ENCODE data around the gene ANKRD37.
"Not testable (repeated sequence)": the region's sequence is repeated elsewhere in the genome, so short reads cannot be mapped to it uniquely, and the experiment has no call there.

Gene ANKRD37, protein sequence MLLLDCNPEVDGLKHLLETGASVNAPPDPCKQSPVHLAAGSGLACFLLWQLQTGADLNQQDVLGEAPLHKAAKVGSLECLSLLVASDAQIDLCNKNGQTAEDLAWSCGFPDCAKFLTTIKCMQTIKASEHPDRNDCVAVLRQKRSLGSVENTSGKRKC

DNA sequence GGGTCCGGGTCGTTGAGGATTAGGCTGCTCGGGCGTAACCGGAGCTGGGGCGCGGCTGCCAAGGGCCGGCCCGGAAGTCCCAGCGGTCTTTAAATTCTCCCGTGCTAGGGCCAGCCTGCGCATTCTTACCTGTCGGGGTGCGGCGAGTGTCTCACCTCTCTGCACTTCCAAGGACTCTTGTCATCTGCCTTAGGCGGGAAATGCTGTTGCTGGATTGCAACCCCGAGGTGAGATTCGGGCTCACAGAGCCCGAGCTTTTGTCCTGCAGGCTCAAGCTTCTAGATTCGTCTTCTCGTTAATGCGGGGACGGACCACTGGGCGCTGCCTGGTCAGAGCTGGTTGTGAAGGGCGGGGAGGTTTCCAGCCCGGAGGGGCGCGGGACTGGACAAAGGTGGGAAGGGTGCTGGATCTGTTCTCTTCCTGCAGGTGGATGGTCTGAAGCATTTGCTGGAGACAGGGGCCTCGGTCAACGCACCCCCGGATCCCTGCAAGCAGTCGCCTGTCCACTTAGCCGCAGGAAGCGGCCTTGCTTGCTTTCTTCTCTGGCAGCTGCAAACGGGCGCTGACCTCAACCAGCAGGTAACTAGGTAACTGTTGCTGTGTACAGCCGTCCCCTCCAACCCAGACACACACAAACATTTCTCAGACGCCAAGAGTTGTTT, at the start of gene ANKRD37:
ANKRD37 (plus strand) TSS at position 118 of the 662 bp plus-strand sequence; CDS start at position 201, 83 bp downstream.
- no peak for DNase-seq

DNA sequence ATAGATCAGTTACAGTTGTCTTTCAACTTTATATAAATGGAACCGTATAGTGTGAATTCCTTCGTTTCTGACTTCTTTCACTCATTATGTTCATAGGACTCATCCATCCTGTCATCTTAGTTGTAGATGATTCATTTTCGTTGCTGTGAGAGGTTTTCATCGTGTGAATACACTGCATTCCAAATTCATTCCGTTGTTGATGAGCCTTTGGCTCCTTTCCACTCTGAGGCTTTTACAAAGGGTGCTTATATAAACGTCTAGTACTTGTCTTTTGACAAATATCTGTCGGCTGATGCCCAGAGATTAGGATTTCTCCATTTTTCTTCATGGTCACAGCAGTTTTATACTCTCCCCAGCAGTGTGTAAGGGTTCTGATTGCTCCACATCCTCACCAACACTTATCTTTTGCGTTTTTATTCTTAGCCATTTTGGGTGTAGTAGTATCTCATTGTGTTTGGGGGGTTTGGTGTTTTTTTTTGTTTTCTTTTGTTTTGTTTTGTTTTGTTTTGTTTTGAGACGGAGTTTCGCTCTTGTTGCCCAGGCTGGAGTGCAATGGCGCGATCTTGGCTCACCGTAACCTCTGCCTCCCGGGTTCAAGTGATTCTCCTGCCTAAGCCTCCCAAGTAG, 49.6 kb upstream of the ANKRD37 start:
- DNase-seq, result no peak

DNA sequence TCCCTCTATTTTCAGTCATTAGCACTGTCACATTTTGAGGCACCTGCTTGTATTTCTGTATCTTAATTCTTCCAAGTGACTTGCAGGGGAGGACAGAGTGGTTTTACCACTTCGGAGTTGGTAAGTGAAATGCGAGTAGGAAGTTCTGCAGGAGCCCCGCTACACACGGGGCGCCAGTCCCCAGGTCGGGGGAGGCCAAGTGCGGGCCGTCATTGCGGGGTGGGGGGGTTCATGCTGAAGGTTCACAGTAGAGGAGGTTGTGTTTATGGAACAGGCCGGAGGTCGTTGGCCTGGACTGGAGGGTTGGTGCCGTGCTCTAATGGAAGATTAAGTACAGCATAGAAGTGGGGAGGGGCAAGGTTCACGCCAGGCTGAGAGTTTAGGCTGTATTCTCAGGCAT, 45.0 kb upstream of the ANKRD37 start:
- DNase-seq, result no peak

DNA sequence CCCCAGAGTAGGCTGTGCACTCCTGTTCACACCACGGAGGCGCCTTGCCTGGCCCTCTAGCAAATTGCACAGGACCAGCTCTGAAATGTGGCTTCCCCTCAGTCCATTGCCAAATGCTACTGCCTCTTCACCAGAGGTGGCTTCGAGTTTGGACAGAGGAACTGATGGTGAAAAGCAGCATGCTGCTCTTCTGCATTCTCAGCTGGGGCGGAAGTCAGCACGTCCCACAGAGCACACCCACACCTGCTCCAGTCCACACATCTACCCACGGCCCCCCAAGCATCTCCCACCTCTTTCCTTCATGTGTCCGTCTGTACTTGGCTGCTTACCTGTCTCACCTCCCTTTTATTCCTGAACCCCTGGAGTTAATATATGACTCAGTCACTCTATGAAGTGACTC, 44.4 kb upstream of the ANKRD37 start:
- DNase-seq, result no peak

DNA sequence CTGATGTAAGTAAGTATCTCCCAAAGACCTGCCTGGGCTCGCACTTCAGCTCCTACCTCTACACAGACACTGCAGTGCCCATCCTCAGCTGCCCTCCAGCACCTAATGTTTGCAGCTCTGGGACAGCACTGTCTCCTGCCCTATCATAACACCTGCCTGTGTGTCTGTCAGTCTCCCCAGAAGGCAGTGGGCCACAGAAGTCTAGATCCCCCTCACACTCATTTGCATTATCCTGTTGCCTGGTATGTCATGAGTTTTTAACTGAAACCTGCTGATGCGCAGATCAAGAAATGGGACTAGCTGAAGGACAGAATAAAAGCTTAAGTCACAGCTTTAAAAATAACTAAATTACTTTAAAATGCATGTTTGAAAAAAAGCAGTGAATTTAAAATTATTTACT, 43.9 kb upstream of the ANKRD37 start:
- no peak for DNase-seq

DNA sequence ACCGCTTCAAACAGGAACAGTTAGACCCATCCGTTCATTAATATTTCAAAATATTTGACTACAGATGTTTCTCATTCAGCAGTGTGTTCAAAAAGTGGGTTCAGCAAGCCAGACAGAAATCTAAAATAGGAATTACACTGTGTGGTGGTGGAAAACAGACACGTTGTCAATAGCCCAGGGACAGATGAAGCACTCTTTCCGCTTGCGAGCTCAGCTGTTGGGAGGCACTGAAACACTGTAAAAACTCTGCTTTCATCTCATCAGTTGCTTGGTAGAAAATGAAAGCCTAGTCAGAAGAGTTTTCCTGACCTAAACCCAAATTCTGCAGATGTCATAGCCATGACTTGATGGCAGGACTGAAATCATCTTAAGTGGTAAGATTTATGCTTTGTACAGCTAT, 39.4 kb upstream of the ANKRD37 start:
- DNase-seq, result no peak

DNA sequence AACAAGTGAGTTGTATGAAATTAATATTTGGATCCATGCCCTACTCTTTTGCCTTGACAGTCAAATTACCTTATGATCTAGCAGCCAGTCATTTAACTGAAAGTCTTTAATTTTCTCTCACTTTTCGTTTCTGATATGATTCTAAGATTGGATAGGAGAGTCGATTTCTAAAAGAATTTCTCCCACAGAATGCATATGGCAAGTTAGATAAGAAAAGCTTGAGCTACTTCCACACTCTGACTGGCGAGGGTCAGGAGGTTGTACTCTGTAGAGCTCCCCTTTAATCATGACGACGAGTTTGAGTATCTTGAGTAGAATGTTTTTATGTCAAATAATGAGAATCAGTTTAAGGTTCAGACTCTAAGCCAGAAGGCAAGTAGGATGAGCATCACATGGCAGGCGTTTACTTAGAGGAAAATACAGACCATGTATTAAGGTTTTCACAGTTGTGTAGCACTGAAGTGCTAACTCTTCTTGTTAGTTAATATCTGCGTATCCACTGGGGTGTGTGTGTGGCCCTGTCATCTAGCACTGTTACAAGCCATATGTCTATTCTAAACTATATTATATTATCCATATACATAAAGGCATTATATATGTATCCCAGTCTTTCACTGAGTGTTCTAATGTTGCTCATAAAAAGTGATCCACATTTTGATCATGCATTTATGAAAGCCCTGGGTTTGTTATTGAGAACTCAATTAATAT, 38.8 kb upstream of the ANKRD37 start:
- DNase-seq, result no peak

DNA sequence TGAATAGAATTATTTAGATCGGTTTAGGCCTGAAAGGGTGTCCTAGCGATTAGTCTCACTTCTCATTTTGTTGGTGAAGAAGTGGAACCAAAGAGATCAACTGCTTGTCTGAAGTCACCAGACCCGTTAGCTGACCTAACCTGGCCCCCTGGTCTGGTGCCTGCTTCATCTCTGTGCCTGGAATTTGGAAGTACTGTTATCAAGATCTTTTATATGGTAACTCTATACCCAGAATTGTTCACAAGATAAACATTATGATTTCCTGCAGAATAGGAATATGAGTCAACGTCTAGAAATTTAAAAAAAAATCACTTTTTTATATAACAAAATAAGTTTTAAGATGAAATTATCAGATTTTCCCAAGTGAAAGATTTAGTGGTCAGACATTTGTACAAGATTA, 38.1 kb upstream of the ANKRD37 start:
- DNase-seq, result no peak

DNA sequence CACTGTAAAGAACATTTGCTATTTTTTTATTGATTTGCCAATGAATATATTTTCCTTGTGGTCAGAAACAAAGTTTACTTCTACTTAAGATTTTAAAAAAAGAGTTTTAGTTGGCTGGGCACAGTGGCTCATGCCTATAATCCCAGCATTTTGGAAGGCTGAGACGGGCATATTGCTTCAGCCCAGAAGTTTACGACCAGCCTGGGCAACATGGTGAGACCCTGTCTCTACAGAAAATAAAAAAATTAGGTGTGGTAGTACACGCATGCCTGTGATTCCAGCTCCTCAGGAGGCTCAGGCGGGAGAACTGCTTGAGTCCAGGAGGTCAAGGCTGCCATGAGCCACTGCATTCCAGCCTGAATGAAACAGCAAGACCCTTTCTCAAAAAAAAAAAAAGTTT, 37.7 kb upstream of the ANKRD37 start:
- no peak for DNase-seq

DNA sequence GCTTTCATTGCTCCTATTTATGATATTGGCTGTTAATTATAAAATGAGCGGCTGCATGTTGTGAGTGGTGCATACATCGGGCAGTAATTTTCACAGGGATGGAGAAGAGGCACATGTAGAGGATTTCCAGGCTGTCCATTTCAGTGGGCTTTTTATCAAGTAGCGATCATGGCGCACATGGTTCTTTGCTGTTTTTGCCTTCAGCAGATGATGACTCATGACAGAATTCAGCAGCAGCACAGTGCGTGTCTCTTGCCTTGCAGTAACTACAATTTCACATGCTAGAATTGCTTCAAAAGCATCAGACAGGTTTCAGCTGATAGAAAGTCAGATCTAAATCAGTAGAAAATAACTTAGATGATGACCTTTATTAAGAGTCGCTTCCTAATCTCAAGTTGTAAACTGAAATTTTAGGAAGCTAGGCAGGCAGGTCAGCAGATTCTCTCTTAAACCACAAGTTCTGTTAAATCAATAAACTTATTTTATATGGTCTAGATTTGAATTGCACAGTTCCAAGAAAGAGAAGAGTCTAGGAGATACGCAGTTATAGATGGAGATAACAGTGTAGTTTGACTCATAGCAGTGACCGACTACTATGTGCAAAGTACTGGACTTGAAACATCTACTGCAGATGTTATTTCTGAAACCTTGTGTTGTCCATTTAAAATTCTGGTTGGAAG, 36.7 kb upstream of the ANKRD37 start:
- DNase-seq, result no peak

DNA sequence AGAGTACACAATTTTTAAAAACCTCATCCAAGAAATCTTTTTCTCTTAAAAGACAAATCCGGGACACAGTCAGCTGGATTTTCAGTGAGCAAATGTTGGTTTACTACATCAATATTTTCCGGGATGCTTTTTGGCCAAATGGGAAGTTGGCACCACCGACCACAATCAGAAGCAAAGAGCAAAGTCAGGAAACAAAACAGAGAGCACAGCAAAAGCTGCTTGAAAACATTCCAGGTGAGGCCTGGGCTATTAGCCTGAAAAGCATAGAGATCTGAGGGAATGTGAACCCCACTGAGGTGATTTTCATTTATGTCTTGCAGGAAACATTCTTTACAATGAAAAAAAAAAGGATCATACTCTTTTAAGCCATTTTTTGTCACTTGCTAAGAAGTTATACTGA, 34.8 kb upstream of the ANKRD37 start:
- no peak for DNase-seq

DNA sequence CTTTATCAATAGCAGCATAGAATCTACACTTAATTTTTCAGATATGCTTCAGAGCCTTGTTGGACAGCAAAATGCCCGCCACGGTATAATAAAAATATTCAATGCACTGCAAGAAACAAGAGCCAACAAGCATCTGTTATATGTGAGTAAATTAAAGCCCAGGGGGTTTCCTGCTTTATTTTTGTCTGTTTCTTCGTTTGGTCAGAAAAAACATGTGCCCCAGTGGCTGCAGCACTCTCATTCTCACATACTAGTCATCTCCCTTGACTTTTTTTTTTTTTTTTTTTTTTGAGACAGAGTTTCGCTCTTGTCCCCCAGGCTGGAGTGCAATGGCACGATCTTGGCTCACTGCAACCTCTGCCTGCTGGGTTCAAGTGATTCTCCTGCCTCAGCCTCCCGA, 34.1 kb upstream of the ANKRD37 start:
- not testable (repeated sequence) for DNase-seq

DNA sequence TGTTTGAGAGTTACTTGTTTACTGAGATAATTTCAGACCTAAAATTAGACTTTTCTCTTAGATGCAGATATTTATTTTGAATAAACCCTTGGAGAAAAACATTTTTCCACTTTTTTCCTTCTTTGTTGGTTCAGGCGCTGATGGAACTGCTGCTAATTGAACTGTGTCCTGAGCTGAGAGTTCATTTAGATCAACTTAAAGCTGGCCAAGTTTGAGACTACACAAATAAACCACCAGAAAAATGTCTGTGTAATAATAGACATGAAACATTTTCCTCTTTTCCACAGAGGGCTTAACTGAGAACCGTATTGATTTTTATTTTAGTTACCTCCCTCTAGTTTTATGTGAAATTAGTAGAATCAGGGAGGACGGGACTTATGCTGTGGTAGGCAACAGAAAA, 33.4 kb upstream of the ANKRD37 start:
- no peak for DNase-seq

DNA sequence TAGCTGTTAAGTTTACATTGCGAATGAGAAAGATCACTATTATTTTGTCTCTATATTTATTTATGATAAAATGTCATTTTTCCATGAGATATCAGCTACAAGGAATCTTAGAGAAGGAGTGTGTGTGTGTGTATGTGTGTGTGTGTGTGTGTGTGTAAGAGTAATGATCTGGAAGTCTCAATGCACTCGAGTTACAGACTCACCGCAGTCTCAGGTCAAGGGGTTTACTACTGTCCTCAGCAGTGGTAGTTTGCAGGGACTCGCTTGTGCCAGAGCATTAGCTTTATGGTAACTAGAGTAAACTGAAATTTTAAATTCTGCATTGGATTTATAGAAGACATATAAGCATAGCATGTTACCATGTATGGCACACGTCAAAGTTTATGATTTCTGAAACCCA, 31.8 kb upstream of the ANKRD37 start:
- no peak for DNase-seq

DNA sequence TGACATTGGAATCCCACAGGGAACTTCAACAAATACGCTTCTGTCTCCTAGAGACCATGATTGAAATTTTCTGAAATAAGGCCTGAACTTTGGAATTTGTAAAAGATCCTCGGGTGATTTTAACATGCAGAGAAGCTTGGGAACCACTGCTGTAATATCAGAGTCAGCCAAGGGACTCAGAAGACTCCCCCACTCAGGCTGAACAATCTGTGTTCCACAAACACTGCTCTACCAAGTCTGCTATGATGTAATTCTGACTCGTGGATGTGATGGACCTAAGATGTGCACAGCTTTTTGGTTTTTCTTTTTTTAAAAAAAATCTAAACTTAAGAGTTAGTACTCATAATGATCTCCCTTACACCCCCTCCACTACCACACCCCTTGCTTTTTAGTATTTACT, 26.9 kb upstream of the ANKRD37 start:
- no peak for DNase-seq

DNA sequence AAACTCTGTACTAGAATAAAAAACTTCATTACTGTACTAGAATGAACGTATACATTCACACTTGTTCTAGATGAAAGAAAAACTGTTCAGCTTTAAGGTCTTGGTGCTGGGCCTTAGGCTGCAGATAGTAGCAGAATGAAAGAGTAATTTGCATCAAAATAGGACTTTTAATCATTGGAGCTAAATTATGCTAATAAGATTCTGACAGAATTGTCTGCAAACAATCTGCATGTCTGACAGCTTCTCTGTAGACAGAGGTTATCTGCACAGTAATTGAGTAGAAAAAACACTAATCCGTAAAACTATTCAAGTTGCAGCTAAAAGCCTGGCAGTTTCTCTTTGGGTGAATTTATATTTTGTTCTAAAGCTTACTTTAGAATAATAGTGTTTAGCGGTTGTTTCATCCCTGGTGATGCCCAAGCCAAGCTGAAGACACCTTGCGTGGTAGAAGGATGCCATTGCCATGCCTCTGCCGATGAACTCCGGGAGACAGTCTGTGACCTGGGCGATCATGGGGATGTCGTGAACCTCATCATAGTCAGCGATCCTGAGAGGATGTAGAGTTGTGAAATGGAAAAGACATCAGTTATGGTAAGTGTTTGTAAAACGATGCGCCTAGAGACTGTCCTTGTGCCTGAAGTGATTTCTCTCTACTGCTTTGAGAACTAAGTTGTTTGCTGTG, 26.2 kb upstream of the ANKRD37 start:
- DNase-seq, result no peak

DNA sequence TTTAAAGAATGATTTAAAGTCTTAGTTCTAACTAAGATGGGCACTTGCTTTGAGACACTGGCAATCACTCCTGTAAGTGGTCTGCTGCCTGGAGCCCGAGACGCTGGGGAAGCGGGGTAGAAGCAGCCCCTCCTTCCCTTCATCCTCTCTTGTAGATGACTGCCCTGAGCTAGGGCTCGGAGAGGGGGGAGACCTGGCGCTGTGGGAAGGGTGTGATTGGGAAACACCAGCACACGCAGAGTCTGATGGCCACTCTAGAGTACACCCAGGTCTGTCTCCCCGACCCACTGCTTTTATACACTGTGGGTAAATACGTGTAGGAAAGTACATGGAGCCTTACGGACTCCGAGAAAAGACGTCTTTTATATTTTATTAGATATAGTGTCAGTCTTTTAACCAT, 24.9 kb upstream of the ANKRD37 start:
- DNase-seq, result no peak

DNA sequence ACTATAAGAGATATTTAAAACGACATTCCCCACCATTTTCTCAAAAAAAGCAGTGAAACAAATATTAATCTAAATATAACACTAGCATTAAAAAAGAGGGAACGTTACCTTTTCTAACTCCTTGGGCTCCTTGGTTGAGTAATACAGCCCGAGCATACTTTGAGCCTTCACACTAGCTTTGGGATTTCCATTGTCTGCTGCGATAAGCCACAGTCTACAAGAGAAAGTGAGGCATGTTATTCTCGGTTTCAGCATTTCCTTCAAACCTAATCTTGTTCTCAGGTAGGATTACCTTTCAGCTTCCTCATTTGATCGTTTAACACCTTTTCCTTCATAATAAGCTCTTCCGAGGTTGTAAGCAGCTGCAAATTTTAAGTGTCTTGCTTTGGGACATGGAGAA, 22.6 kb upstream of the ANKRD37 start:
- DNase-seq, result no peak

DNA sequence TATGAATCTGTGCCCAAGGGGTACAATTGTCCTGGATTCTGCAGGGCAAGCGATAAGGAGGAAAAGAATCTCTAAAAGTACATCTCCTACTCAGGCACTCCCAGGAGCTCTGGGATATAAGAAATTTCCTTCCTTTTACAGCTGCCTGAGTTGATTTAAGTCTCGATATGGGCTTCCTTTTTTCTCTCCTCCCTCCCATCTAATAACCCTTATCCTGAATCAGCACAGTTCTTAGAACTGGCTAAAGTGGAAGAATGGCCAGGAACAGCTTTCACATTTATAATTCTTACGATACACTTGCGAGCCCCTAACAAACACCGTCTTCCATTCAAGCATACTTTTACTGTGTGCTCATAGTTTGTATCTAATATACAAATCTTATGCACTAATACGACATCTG, 22.1 kb upstream of the ANKRD37 start:
- no peak for DNase-seq

DNA sequence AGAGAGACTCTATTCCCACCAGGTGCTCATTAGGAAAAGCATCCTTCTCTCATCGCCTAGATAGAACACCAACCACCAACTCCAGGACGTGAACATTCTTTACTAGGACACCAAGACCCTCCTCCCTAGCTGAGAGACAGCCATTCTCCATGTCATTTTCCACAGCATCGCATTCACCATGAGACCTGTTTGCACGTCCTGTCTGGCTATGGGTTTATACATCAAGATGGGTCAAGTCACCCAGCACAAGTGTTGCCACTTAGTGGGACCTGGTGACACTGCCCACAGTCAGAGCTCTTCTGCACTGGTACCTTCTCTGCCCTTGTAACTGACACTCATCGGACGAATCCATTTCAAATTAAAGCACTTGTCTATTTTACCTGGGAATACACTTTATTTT, 18.4 kb upstream of the ANKRD37 start:
- no peak for DNase-seq

DNA sequence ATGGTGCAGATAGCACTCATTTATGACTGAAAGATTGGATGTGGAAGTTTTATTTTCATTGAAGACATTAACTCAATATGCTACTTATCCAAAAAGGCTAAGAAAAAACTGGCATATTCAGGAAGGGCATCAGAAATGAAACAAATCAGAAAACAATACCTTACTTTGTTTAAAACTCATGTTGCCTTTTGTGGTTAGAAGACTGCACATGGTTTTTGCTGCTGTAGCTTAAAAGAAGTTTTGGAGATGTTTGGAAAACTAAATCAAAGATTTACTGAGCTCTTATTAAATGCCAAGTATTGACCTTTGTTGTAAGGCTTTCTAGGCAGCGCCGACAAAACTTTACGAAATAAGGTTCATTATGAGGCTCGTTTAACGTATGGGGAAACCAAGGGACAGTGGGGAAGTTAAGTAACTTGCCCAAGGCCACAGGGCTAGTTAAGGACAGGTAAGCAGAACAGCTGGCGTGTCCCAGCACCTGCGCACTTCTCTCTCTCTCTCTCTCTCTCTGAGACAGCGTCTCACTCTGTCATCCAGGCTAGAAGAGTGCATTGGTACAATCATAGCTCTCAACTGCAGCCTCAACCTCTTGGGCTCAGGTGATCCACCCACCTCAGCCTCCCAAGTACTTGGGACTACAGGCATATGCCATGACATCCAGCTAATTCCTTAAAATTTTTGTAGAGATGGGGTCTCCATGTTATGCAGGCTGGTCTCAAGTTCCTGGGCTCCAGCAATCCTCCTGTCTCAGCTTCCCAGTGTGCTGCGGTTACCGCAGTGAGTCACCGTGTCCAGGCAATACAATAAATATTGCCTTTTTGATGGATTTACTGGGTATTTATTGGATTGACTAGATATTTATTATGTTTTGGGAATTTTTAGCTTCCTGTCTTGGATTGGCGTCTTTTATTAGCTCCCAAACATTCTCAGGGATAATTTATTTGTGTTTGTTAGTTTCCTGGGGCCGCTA, 17.0 kb upstream of the ANKRD37 start:
- no peak for DNase-seq

DNA sequence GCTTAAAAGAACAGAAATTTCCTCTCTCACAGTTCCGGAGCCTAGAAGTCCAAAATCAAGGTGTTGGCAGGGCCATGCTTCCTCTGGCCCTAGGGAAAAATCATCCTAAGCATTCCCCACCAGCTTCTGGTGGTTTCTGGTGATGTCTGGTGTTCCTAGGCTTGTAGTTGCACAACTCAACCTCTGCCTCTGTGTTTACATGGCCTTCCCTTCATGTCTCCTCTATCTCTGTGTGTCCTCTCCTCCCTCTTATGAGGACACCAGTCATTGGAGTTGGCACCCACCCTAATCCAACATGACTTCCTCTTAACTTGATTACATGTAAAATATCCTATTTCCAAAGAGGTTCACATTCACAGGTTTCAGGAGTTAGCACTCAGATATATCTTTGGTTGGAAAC, 16.3 kb upstream of the ANKRD37 start:
- DNase-seq, result no peak

Data from amniotic stem cell (primary cell).